Smooth muscle cell (in vitro differentiated cells): ENCODE results near the gene IKZF2. TPM values are rescaled to one million over a fixed set of nuclear protein-coding genes. Genes with fewer than 3 reads are reported as not detected.

ENCODE experiments used
- DNase-seq: peaks from one replicate; lab custom pipeline; 2025; ENCODE audit not compliant: unreplicated experiment; lab: John Stamatoyannopoulos, UW
- H2AFZ ChIP-seq: fragments of 200-600 bp; sonication (generic); 2 replicates; pipeline ENCODE4 v1.6.0; 2016; ENCODE audit warnings: antibody characterized with exemption, low read depth, mild to moderate bottlenecking
- H3F3A ChIP-seq: fragments of 200-600 bp; sonication (generic); 2 replicates; pipeline ENCODE4 v1.6.0; 2017; ENCODE audit warnings: antibody characterized with exemption, low read depth
- H3K27ac ChIP-seq: fragments of 200-600 bp; sonication (generic); 2 replicates; pipeline ENCODE4 v1.5.1; 2016; ENCODE audit warnings: low read depth, mild to moderate bottlenecking
- H3K27me3 ChIP-seq: fragments of 200-600 bp; sonication (generic); 2 replicates; pipeline ENCODE4 v1.6.1; 2016; ENCODE audit warnings: low read depth, mild to moderate bottlenecking
- H3K36me3 ChIP-seq: fragments of 200-600 bp; sonication (generic); 2 replicates; pipeline ENCODE4 v1.5.1; 2016; ENCODE audit warnings: low read depth
- H3K4me1 ChIP-seq: fragments of 200-600 bp; sonication (generic); 2 replicates; pipeline ENCODE4 v1.5.1; 2016; ENCODE audit warnings: low read depth
- H3K4me2 ChIP-seq: fragments of 200-600 bp; sonication (generic); 2 replicates; pipeline ENCODE4 v1.6.0; 2016; ENCODE audit warnings: mild to moderate bottlenecking
- H3K4me3 ChIP-seq: fragments of 200-600 bp; sonication (generic); 2 replicates; pipeline ENCODE4 v1.5.1; 2016; ENCODE audit warnings: mild to moderate bottlenecking
- H3K79me2 ChIP-seq: fragments of 200-600 bp; sonication (generic); 2 replicates; pipeline ENCODE4 v1.6.0; 2016; ENCODE audit warnings: low read depth, mild to moderate bottlenecking
- H3K9ac ChIP-seq: fragments of 200-600 bp; sonication (generic); 2 replicates; pipeline ENCODE4 v1.6.0; 2016; ENCODE audit warnings: low read depth
- H3K9me3 ChIP-seq: fragments of 200-600 bp; sonication (generic); replicated peaks from 2 replicates; pipeline ENCODE4 v1.5.1; 2016; ENCODE audit warnings: low read depth
- H4K20me1 ChIP-seq: fragments of 200-600 bp; sonication (generic); 2 replicates; pipeline ENCODE4 v1.6.0; 2016; ENCODE audit warnings: low read depth
- WGBS: methylation state at CpG from one replicate; pipeline ENCODE4 v1.1.7; 2016; ENCODE audit warnings: low lambda C conversion rate; 5-methylcytosine and 5-hydroxymethylcytosine counted together
- polyA plus RNA-seq: library from polyadenylated mRNA; unstranded; fragments of >200 nt; fragmentation: Nextera tagmentation; extraction: Ambion mirVana; gene quantifications from 2 replicates; pipeline ENCODE4 v1.2.1, GENCODE V29; 2016
- total RNA-seq: library from RNA; depleted of rRNA; stranded (reverse); fragments of >200 nt; gene quantifications from 2 replicates; pipeline ENCODE4 v1.2.3, GENCODE V29; 2014
- TF ChIP-seq, protein P1 (sequence below): fragments of 200-600 bp; sonication (generic); IDR thresholded peaks from 2 replicates; pipeline ENCODE4 v1.5.1; 2017; ENCODE audit warnings: borderline replicate concordance, mild to moderate bottlenecking, antibody characterized with exemption; ENCODE audit not compliant: insufficient read depth, poor library complexity, severe bottlenecking

The IKZF2 gene
- total and polyA plus RNA-seq, 2 experiments from 2014 or later: 0.69 to 16.5 TPM

DNA sequence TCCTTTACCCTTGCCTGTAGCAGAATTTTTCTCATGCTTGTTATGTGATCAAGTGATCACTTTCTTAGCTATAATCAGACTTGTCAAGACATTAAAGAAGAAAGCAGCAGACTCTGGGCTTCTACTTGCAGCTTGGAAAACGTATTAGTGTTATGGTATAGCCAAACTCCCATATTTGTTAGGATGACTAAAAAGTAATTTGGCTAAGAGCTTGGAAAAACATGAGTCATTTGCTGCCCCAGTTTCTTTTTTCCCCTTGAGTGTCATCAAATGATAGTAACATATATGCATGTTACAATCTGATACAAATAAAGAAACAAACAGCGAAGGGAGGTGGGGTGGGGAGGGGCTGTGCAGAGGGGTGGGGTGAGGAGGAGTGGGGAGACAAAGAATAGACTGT lies 155.5 kb downstream of the IKZF2 start:
- Histone ChIP-seq H3K27me3 (no peaks in the 10 kb centered on the region), H3K4me2 (no peak overlapping the region), H3K27ac (no peak overlapping the region), H3K4me3 (no peak overlapping the region), H3K79me2 (no peaks in the 10 kb centered on the region), H4K20me1 (no peaks in the 10 kb centered on the region), H3K4me1 (no peaks in the 10 kb centered on the region), H3K9ac (no peak overlapping the region), H3K36me3 (no peaks in the 10 kb centered on the region), H2AFZ (no peak overlapping the region), H3F3A (no peaks in the 10 kb centered on the region), H3K9me3 (no peaks in the 10 kb centered on the region)
- 73% methylated on average over 2 of the region's 2 CpGs for WGBS
- DNase-seq: no peak
- TF ChIP-seq, protein P1, sequence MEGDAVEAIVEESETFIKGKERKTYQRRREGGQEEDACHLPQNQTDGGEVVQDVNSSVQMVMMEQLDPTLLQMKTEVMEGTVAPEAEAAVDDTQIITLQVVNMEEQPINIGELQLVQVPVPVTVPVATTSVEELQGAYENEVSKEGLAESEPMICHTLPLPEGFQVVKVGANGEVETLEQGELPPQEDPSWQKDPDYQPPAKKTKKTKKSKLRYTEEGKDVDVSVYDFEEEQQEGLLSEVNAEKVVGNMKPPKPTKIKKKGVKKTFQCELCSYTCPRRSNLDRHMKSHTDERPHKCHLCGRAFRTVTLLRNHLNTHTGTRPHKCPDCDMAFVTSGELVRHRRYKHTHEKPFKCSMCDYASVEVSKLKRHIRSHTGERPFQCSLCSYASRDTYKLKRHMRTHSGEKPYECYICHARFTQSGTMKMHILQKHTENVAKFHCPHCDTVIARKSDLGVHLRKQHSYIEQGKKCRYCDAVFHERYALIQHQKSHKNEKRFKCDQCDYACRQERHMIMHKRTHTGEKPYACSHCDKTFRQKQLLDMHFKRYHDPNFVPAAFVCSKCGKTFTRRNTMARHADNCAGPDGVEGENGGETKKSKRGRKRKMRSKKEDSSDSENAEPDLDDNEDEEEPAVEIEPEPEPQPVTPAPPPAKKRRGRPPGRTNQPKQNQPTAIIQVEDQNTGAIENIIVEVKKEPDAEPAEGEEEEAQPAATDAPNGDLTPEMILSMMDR: no peak

DNA sequence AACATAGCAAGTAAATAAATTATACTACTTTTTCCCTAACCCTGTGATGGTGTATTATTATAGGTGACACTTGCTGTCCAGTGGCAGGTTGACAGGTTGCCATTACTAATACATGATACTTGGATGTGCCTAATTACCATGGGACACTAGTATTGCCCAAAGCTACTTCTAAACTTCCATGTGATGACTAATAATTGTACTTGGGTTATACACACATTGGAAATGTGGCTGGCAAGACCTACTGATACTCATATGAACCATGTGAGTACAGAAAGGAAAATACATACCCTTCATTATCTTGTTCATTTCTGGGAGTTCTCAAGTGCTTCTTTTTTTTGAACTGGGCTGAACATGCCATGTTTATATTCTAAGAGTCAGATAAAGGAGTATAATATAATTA lies 156.4 kb downstream of the IKZF2 start:
- no peak for DNase-seq

DNA sequence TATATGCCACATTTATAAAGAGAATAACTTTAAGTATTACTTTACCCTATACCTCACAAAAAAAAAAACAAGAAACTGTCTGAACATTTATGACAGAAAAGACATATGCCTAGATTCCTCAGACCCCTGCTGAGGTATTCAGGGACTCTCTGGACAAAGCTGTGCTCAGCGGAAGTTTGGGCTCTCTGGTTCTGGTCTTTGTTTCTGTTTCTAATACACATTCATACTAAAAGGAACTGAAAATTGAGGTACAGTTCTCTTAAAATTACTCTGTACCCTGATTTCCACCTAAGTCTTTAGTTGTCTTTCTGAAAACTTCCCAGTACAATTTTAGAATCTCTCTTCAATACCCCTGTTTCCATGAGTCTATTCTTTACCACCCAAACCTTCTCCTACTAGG lies 160.3 kb downstream of the IKZF2 start:
- no peak overlapping the region for H3K27ac ChIP-seq
- H3K4me1 ChIP-seq: no peaks in the 10 kb centered on the region
- H3K79me2 ChIP-seq: no peaks in the 10 kb centered on the region
- no peak overlapping the region for H2AFZ ChIP-seq
- 97% methylated on average over 1 of the region's 1 CpG for WGBS
- no peaks in the 10 kb centered on the region for H3F3A ChIP-seq
- no peak for DNase-seq
- H3K9ac ChIP-seq: no peak overlapping the region
- TF ChIP-seq, protein P1: no peak
- H4K20me1 ChIP-seq: no peaks in the 10 kb centered on the region
- H3K9me3 ChIP-seq: no peaks in the 10 kb centered on the region
- no peak overlapping the region for H3K4me2 ChIP-seq
- no peak overlapping the region for H3K4me3 ChIP-seq
- H3K27me3 ChIP-seq: no peaks in the 10 kb centered on the region
- no peaks in the 10 kb centered on the region for H3K36me3 ChIP-seq

More for the DNA sequence above, 156.4 kb downstream of the IKZF2 start:
- Histone ChIP-seq H3F3A (no peaks in the 10 kb centered on the region), H3K9ac (no peak overlapping the region), H3K9me3 (no peaks in the 10 kb centered on the region), H3K36me3 (no peaks in the 10 kb centered on the region), H2AFZ (no peak overlapping the region), H3K27ac (no peak overlapping the region), H3K4me1 (no peaks in the 10 kb centered on the region), H4K20me1 (no peaks in the 10 kb centered on the region), H3K27me3 (no peaks in the 10 kb centered on the region), H3K79me2 (no peaks in the 10 kb centered on the region), H3K4me3 (no peak overlapping the region), H3K4me2 (no peak overlapping the region)
- TF ChIP-seq, protein P1: no peak

DNA sequence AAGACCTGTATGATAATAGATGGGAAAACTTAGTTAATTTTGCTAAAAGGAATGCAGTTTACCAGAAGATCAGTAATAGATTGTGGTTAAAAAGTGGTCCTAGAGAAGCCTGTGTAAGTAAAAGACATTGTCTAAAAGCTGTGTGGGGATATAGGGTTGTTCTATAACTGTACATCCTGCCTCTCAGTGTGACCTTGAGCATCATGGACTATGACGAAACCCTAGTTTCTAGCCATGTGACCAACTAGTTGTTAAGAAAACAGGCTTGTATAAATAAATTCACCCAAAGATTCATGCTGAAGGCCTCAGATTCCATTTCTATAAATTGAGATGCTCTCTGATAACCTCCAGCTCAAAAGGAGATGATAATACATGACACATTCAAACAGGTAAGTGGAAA lies 160.7 kb downstream of the IKZF2 start:
- Histone ChIP-seq H4K20me1 (no peaks in the 10 kb centered on the region), H3K79me2 (no peaks in the 10 kb centered on the region), H3K27me3 (no peaks in the 10 kb centered on the region), H3K9ac (no peak overlapping the region), H3K36me3 (no peaks in the 10 kb centered on the region), H3K4me3 (no peak overlapping the region), H3K4me2 (no peak overlapping the region), H3K4me1 (no peaks in the 10 kb centered on the region), H2AFZ (no peak overlapping the region), H3K9me3 (no peaks in the 10 kb centered on the region), H3K27ac (no peak overlapping the region), H3F3A (no peaks in the 10 kb centered on the region)
- 90% methylated on average over 1 of the region's 1 CpG for WGBS
- TF ChIP-seq, protein P1: no peak
- DNase-seq: no peak
